Thyroid gland (tissue), 4 donors: ENCODE measurements around the gene CWC27.

Experiments used
- CTCF ChIP-seq, 6 experiments: fragments of 200-600 bp in 3 of 6; fragments of 450-650 bp in 3 of 6; sonication (generic) in 3 of 6; IDR thresholded peaks; one replicate each; pipeline ENCODE4 v1.5.1; 2016 to 2019; ENCODE audit warnings: antibody characterized with exemption in 6 of 6, mild to moderate bottlenecking in 2 of 6, inconsistent platforms in 1 of 6, moderate library complexity in 1 of 6
- POLR2A ChIP-seq, 2 donors: fragments of 450-650 bp; IDR thresholded peaks; one replicate each; pipeline ENCODE4 v1.6.1; 2017; ENCODE audit warnings: antibody characterized with exemption in 2 of 2, mild to moderate bottlenecking in 2 of 2, moderate library complexity in 1 of 2

GRCh38 chr5:65010841-65011240 lies 242.1 kb downstream of the CWC27 start:
- no peak for TF ChIP-seq CTCF (IDR thresholded peaks at IDR 0.05)
- TF ChIP-seq POLR2A (IDR thresholded peaks at IDR 0.05): no peak
